ENCODE data around the gene VPS50.

VPS50 gene

DNA sequence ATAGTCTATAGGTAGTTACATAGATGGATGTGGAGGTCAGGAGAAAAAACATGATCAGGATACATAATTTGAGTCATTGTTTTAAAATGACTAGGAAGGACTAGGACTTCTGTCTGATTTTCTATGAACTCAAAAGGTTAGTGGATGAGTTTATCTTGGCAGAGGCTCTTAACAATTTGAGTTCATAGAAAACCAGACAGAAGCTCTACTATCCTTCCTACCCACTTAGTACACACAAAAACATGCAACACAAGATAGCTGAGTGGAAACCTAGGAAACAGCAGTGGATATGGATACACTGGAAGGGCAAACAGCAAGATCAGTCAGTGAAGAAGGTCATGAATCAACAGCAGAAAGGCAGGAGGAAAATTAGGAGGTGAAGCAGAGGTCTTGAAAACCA lies 84.6 kb downstream of the VPS50 start:
- no peak for TF ChIP-seq TAF1 (IDR thresholded peaks at IDR 0.05; ENCODE audit: borderline replicate concordance, insufficient read depth, low read length)

DNA sequence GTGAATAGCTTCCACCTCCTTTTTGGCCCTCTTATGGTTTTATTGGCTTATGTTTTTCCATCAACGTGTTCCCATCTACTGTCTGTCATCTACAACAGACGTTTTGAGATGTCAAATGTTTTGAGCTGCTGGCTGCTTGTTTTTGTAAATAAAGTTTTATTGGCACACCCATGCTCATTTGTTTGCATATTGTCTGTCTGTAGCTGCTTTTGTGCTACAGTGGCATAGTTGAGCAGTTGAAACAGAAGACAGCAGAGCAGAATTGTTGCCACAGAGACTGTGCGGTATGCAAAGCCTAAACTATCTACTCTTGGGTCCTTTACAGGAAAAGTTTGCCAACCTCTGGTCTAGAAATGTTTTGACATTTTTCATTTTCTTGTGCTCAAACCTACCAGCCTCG lies 88.7 kb downstream of the VPS50 start:
- no peak for TF ChIP-seq SIN3A (IDR thresholded peaks at IDR 0.05; ENCODE audit: borderline replicate concordance, insufficient read depth, low read length)
- no peak for TF ChIP-seq POLR2AphosphoS5 (IDR thresholded peaks at IDR 0.05; ENCODE audit: low read depth, low read length)
- TF ChIP-seq FOXP2 (optimal IDR thresholded peaks at IDR 0.05; ENCODE audit: borderline replicate concordance, extremely low read depth, extremely low read length, insufficient read depth), result no peak
- TF ChIP-seq TAF1 (IDR thresholded peaks at IDR 0.05; ENCODE audit: borderline replicate concordance, insufficient read depth, low read length), result no peak
- no peak for TF ChIP-seq REST (IDR thresholded peaks at IDR 0.05; ENCODE audit: insufficient read depth in 1 of 2, low read depth in 2 of 2, low read length in 2 of 2)

- TF ChIP-seq FOXP2 (optimal IDR thresholded peaks at IDR 0.05; ENCODE audit: borderline replicate concordance, extremely low read depth, extremely low read length, insufficient read depth) (no peak), POLR2AphosphoS5 (IDR thresholded peaks at IDR 0.05; ENCODE audit: low read depth, low read length) (no peak), SIN3A (IDR thresholded peaks at IDR 0.05; ENCODE audit: borderline replicate concordance, insufficient read depth, low read length) (no peak), REST (IDR thresholded peaks at IDR 0.05; ENCODE audit: insufficient read depth in 1 of 2, low read depth in 2 of 2, low read length in 2 of 2) (no peak), TAF1 (IDR thresholded peaks at IDR 0.05; ENCODE audit: borderline replicate concordance, insufficient read depth, low read length) (no peak)
Observed at GRCh38 chr7:93327006-93327633, 95.0 kb downstream of the VPS50 start.

DNA sequence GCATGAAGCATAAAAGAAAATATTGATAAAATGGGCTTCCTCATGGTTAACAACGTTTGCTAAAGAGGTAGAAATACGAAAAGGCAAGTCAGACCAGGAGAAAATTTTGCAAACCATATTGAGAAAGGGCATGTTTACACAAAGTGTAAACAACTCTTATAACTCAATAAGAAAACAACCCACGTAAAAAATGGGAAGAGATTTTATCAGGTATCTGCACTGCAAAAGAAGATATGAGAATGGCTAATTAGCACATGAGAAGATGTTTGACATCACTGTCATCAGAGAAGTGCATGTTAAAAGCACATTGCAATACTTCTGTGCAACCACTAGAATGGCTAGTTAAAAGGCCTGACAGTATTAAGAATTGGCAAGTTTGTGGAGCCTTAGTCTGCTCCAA lies 99.5 kb downstream of the VPS50 start:
- TF ChIP-seq SIN3A (IDR thresholded peaks at IDR 0.05; ENCODE audit: borderline replicate concordance, insufficient read depth, low read length) (no peak), FOXP2 (optimal IDR thresholded peaks at IDR 0.05; ENCODE audit: borderline replicate concordance, extremely low read depth, extremely low read length, insufficient read depth) (no peak), POLR2AphosphoS5 (IDR thresholded peaks at IDR 0.05; ENCODE audit: low read depth, low read length) (no peak), TAF1 (IDR thresholded peaks at IDR 0.05; ENCODE audit: borderline replicate concordance, insufficient read depth, low read length) (no peak), REST (IDR thresholded peaks at IDR 0.05; ENCODE audit: insufficient read depth in 1 of 2, low read depth in 2 of 2, low read length in 2 of 2) (no peak)

- TF ChIP-seq TAF1 (IDR thresholded peaks at IDR 0.05; ENCODE audit: borderline replicate concordance, insufficient read depth, low read length), result no peak
- TF ChIP-seq POLR2AphosphoS5 (IDR thresholded peaks at IDR 0.05; ENCODE audit: low read depth, low read length), result no peak
- no peak for TF ChIP-seq FOXP2 (optimal IDR thresholded peaks at IDR 0.05; ENCODE audit: borderline replicate concordance, extremely low read depth, extremely low read length, insufficient read depth)
- TF ChIP-seq REST (IDR thresholded peaks at IDR 0.05; ENCODE audit: insufficient read depth in 1 of 2, low read depth in 2 of 2, low read length in 2 of 2), result no peak
- no peak for TF ChIP-seq SIN3A (IDR thresholded peaks at IDR 0.05; ENCODE audit: borderline replicate concordance, insufficient read depth, low read length)
Observed at GRCh38 chr7:93332172-93332571, 100.0 kb downstream of the VPS50 start.
